Epithelial cell of esophagus (primary cell): ENCODE data around the gene SLC35A4.
A peak's percentile ranks its signal among the peaks of the same experiment; 100 is the strongest.
"Not testable (repeated sequence)": the region's sequence is repeated elsewhere in the genome, so short reads cannot be mapped to it uniquely, and the experiment has no call there.

Experiments used
- DNase-seq: peaks from one replicate; pipeline ENCODE4 v3.0.0; 2010; ENCODE audit warnings: low read depth
- H3K4me3 ChIP-seq: 2 replicates; pipeline ENCODE4 v1.5.1; 2011; ENCODE audit warnings: mild to moderate bottlenecking, low read length, control low read depth
- TF ChIP-seq, protein P1 (sequence below): IDR thresholded peaks from 2 replicates; pipeline ENCODE4 v1.5.1; 2011; ENCODE audit warnings: low read depth, mild to moderate bottlenecking, low read length, control low read depth, inconsistent platforms; ENCODE audit not compliant: insufficient read depth; ENCODE audit errors: missing control alignments

Gene SLC35A4

DNA sequence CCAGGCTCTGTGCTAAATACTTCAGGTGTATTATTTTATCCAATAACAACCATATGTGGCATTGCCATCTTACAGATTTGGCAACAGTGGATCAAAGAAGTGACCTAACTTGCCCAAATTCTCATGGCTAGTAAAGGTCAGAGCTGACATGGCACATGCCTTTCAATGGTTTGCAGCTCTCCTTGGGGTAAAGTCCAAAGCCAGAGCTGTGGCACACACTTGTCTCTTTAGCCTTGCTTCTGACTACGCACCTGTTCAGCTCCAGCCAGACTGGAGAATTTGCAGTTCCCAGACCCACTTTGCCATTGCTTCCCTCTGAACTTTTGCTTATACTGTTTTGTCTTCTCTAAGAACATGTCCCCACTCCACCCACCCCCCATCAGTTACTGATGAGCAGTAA lies 5.9 kb downstream of the SLC35A4 start:
- no peak overlapping the region for H3K4me3 ChIP-seq
- TF ChIP-seq, protein P1, sequence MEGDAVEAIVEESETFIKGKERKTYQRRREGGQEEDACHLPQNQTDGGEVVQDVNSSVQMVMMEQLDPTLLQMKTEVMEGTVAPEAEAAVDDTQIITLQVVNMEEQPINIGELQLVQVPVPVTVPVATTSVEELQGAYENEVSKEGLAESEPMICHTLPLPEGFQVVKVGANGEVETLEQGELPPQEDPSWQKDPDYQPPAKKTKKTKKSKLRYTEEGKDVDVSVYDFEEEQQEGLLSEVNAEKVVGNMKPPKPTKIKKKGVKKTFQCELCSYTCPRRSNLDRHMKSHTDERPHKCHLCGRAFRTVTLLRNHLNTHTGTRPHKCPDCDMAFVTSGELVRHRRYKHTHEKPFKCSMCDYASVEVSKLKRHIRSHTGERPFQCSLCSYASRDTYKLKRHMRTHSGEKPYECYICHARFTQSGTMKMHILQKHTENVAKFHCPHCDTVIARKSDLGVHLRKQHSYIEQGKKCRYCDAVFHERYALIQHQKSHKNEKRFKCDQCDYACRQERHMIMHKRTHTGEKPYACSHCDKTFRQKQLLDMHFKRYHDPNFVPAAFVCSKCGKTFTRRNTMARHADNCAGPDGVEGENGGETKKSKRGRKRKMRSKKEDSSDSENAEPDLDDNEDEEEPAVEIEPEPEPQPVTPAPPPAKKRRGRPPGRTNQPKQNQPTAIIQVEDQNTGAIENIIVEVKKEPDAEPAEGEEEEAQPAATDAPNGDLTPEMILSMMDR = no peak
- no peak for DNase-seq

DNA sequence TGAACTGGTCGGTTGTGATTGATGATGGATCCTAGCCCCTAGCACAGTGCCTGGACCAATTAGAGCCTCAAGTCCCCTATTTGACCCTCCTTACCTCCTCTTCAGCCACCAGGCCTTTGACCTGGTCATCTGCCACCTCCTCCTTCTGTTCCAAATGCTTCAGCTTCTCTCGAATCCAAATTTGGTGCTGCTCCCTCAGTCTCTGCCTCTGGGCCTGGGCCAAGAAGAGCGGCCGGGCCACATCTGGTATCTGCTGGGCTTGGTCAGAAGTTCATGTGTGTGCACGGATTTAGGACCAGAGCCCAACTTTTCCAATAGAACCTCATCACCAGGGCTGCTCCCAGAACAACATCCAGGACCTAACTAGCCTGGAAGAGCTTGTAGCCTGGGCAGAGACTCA lies 6.5 kb downstream of the SLC35A4 start:
- H3K4me3 ChIP-seq = no peak overlapping the region
- TF ChIP-seq, protein P1 = no peak
- no peak for DNase-seq

DNA sequence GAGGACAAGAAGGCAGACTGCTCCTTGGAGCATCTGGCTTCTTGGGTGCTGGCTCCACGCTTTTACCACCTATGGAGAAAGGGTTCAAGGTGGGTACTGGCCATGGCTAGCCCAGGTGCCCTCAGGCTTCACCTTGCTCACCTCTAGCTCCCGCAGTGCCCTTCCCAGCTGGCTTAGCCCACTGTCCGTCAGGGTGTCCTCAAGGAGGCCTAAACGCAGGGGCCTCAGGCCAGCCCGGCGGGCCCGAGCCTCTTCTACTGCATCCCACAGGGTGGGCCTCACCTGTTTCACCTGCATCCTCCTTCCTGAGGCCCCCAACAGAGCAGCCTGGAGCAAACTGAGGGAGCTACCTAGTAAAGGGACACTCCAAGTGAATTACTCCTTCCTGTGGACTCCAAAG lies 9.1 kb downstream of the SLC35A4 start:
- no peak for DNase-seq
- H3K4me3 ChIP-seq = no peak overlapping the region
- TF ChIP-seq, protein P1 = no peak

DNA sequence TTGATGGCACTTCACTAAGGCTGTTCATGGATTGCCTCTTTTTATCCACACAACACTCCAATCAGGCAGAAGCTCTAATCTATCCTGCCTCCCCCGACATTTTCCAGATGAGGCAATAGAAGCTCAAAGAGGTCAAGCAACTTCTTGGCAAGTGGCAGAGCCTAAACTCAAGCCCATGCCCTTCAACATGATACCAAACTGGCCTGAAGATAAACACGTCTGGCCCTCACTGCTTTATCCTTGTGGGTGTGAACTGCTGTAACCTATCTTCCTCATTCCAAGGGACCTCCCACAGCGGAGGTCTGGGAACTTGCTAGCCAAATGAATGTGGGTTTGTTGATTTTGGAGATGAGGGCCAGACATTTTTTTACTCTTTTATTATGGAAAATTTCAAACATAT lies 9.5 kb downstream of the SLC35A4 start:
- no peak for DNase-seq
- TF ChIP-seq, protein P1 = no peak
- no peak overlapping the region for H3K4me3 ChIP-seq

DNA sequence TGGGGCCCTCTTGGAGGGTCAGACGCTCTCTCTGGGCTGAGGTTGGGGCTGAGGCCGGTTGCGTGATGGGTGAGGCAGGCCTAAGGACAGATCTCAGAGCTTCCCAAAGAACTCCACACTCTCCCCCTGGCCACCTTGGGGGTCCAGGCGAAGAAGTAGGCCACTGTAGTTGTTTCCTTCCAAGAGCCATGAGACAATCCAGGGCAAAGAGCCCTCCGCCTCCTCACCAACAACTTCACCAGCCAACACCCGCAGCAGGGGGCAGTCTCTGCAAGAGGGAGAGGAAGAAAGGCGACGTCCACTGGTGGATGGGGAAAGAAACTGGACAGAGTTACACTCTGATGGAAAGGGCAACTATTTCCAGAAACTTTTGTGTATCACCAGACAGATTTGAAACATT lies 10.7 kb downstream of the SLC35A4 start:
- no peak overlapping the region for H3K4me3 ChIP-seq
- DNase-seq = peak; percentile 63
- TF ChIP-seq, protein P1 = peak; percentile 44

DNA sequence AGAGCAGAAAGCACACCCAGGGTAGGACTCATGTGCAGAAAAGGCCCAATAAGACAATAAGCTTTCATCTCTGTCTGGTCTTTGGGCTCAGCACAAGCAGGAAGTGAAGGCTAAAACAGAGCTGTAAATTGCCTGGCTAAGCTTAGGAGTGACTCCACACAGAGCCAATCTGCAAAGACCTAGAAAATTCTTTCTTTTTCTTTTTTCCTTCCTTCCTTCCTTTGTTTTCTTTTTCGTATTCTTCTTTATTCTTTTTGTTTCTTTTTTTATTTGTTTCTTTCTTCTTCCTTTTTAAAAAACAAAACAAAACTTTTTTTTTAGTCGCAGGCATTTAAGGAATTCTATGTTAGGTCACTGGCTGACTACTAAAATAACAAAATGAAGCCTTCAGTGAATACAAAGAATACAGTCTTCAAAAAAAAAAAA lies 12.2 kb downstream of the SLC35A4 start:
- DNase-seq = no peak
- TF ChIP-seq, protein P1 = no peak
- H3K4me3 ChIP-seq = no peak overlapping the region

DNA sequence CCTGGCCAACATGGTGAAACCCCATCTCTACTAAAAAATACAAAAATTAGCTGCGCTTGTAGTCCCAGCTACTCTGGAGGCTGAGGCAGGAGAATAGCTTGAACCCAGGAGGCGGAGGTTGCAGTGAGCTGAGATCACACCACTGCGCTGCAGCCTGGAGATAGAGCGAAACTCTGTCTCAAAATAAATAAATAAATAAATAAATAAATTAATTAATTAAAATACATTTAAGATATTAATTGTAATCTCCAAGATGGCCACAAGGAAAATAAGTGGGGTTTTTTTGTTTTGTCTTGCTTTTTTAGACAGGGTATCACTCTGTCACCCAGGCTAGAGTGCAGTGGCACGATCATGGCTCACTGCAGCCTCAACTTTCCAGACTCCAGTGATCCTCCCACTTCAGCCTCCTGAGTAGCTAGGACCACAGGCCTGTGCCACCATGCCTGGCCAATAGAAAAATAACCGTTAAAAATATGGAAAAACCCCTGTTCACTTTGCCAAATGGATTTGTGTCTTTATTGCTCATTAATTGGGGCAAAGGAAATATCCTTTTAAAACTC lies 14.6 kb downstream of the SLC35A4 start:
- not testable (repeated sequence) for DNase-seq, H3K4me3 ChIP-seq
